K562 (cell line): Measurements from ENCODE around the gene LMX1B. TPM values are rescaled to one million over a fixed set of nuclear protein-coding genes. Genes with fewer than 3 reads are reported as not detected.

Experiments used
- ATAC-seq: fragments of 200-7000 bp; cut with Tn5 transposase; 3 replicates; pipeline ENCODE4 v1.9.1; 2020; ENCODE audit warnings: moderate library complexity
- BruUV-seq: library from RNA; stranded (reverse); fragments of 400-500 nt; replicated peaks from 2 replicates; lab custom pipeline; 2021; lab: Mats Ljungman, UMichigan
- CTCF ChIA-PET: fragments of 300-600 bp; formaldehyde crosslinking; extraction: SDS; loops from one replicate; lab custom pipeline; 2021; ENCODE audit warnings: low intra/inter-chr PET ratio; lab: Yijun Ruan, JAX
- POLR2A ChIA-PET: fragments of 300-600, 350-650 bp; sonication (Branson Sonifier 250); formaldehyde crosslinking; extraction: SDS; loops from one replicate; lab custom pipeline; 2021; ENCODE audit warnings: antibody characterized with exemption, inconsistent platforms; lab: Yijun Ruan, JAX
- DNase-seq, 4 experiments: peaks; one replicate each; pipeline versions ENCODE4 v3.0.0 to v3.0.0-alpha.2; 2011 to 2018; ENCODE audit warnings: low spot score in 3 of 4, mixed read lengths in 3 of 4; ENCODE audit errors: extremely low read depth in 1 of 4
- FAIRE-seq: peaks from 2 replicates; lab custom pipeline; 2011; peaks lifted over from hg19 to GRCh38; lab: Jason Lieb, UNC
- H2AFZ ChIP-seq: 2 replicates; pipeline ENCODE4 v1.6.0; 2011; ENCODE audit warnings: low read depth, low read length, control low read depth, inconsistent platforms
- H3K27ac ChIP-seq: fragments of 200-600 bp; 3 replicates; pipeline ENCODE4 v1.8.0; 2011; ENCODE audit warnings: low read depth, mild to moderate bottlenecking, control low read depth, inconsistent platforms, low read length, moderate library complexity, mixed read lengths; ENCODE audit errors: extremely low read depth
- H3K27me3 ChIP-seq, 2 experiments: fragments of 300-600 bp in 1 of 2; 2 replicates in 1 of 2; 3 replicates in 1 of 2; pipeline versions ENCODE4 v1.6.0 to v1.8.0; 2011; ENCODE audit warnings: inconsistent platforms in 2 of 2, low read length in 2 of 2, mild to moderate bottlenecking in 1 of 2, mixed read lengths in 1 of 2, moderate library complexity in 1 of 2; ENCODE audit not compliant: control insufficient read depth in 2 of 2, insufficient read depth in 2 of 2
- H3K36me3 ChIP-seq: fragments of 300-600 bp; 3 replicates; pipeline ENCODE4 v1.8.0; 2011; ENCODE audit warnings: mild to moderate bottlenecking, low read length, inconsistent platforms; ENCODE audit not compliant: control insufficient read depth, insufficient read depth
- H3K4me1 ChIP-seq, 2 experiments: fragments of 200-600 bp in 1 of 2; replicated peaks in 1 of 2; 2 replicates in 1 of 2; 3 replicates in 1 of 2; pipeline versions ENCODE4 v1.5.1 to v1.8.0; 2011; ENCODE audit warnings: inconsistent platforms in 2 of 2, low read length in 2 of 2, mild to moderate bottlenecking in 1 of 2, mixed read lengths in 1 of 2, moderate library complexity in 1 of 2; ENCODE audit not compliant: control insufficient read depth in 2 of 2, insufficient read depth in 2 of 2
- H3K4me2 ChIP-seq: 2 replicates; pipeline ENCODE4 v1.6.1; 2011; ENCODE audit warnings: low read length, control low read depth, inconsistent platforms, mixed read lengths; ENCODE audit not compliant: insufficient read depth
- H3K4me3 ChIP-seq: fragments of 200-600 bp; sonication (generic), shearing (Covaris generic); 2 replicates; pipeline ENCODE4 v1.5.1; 2016; ENCODE audit warnings: control low read depth, inconsistent platforms
- H3K79me2 ChIP-seq: fragments of 200-600 bp; 3 replicates; pipeline ENCODE4 v1.8.0; 2011; ENCODE audit warnings: low read length, inconsistent platforms; ENCODE audit not compliant: control insufficient read depth, insufficient read depth
- H3K9ac ChIP-seq, 2 experiments: 2 replicates each; pipeline versions ENCODE4 v1.6.0 to v1.6.1; 2011; ENCODE audit warnings: low read depth in 2 of 2, low read length in 2 of 2, control low read depth in 1 of 2, inconsistent platforms in 1 of 2, mild to moderate bottlenecking in 1 of 2, mixed read lengths in 1 of 2; ENCODE audit not compliant: insufficient read depth in 1 of 2
- H3K9me1 ChIP-seq: one replicate; pipeline ENCODE4 v1.6.0; 2011; ENCODE audit warnings: inconsistent platforms, mild to moderate bottlenecking, low read length, moderate library complexity; ENCODE audit not compliant: control insufficient read depth, insufficient read depth
- H3K9me3 ChIP-seq: replicated peaks from 2 replicates; pipeline ENCODE4 v1.5.1; 2011; ENCODE audit warnings: low read depth, low read length, inconsistent platforms; ENCODE audit not compliant: control insufficient read depth, insufficient read depth
- H4K20me1 ChIP-seq: replicated peaks from 2 replicates; pipeline ENCODE4 v1.6.1; 2011; ENCODE audit warnings: low read length, inconsistent platforms, mixed read lengths; ENCODE audit not compliant: control insufficient read depth, insufficient read depth
- SAFB ChIP-seq: fragments of 200-400 bp; formaldehyde crosslinking; IDR thresholded peaks from 2 replicates; pipeline ENCODE4 v1.6.1; 2017; ENCODE audit warnings: low read depth, low read length, borderline replicate concordance
- SAFB2 ChIP-seq: fragments of 200-400 bp; formaldehyde crosslinking; IDR thresholded peaks from 2 replicates; pipeline ENCODE4 v1.6.1; 2018; ENCODE audit warnings: borderline replicate concordance, low read length, low read depth, moderate library complexity; ENCODE audit not compliant: severe bottlenecking
- ZNF561 ChIP-seq: fragments of 450-650 bp; formaldehyde crosslinking; conservative IDR thresholded peaks from 2 replicates; pipeline ENCODE4 v1.4.0; 2020; ENCODE audit warnings: mild to moderate bottlenecking, moderate library complexity
- WGBS: fragments of 100-300 bp; shearing (Covaris generic); methylation state at CpG from one replicate; pipeline ENCODE4 v1.1.6; 2016; ENCODE audit warnings: low coverage, mixed read lengths; ENCODE audit not compliant: insufficient coverage; ENCODE audit errors: missing lambda C conversion rate; 5-methylcytosine and 5-hydroxymethylcytosine counted together
- in situ Hi-C: fragments of 300-500 bp; cut with MboI; formaldehyde crosslinking; loops from 4 replicates; pipeline ENCODE4 v1.15.0; 2018; ENCODE audit warnings: inconsistent platforms, mixed read lengths
- intact Hi-C: fragments of 100-400 bp; cut with micrococcal nuclease; formaldehyde crosslinking; loops from 2 replicates; pipeline ENCODE4 v1.14.2; 2022
- polyA plus RNA-seq, 8 experiments: library from polyadenylated mRNA; depleted of rRNA in 4 of 8; stranded (reverse) in 5 of 8; unstranded in 3 of 8; fragments of >200 nt; fragmentation: Nextera tagmentation in 2 of 8; fragmentation: Illumina TruSeq in 1 of 8; extraction: Ambion mirVana in 2 of 8; extraction: Trizol in 1 of 8; gene quantifications; 2 replicates each; pipeline versions ENCODE4 v1.2.1 to v1.2.3, GENCODE V29; 2011 to 2014; ENCODE audit warnings: inconsistent platforms in 1 of 8, missing spikeins in 1 of 8
- total RNA-seq, 7 experiments: library from RNA; depleted of rRNA in 6 of 7; stranded (reverse); fragments of >200 nt in 6 of 7; fragmentation: Illumina TruSeq in 2 of 7; extraction: Trizol in 2 of 7; gene quantifications; 2 replicates each; pipeline versions ENCODE4 v1.2.1 to v1.2.3, GENCODE V29; 2011 to 2021; ENCODE audit warnings: low replicate concordance in 1 of 7
- TF ChIP-seq, protein P1 (sequence below): fragments of 250-450 bp; sonication (Bioruptor Pico); IDR thresholded peaks from 2 replicates; pipeline ENCODE4 v1.4.0; 2020; ENCODE audit warnings: mild to moderate bottlenecking, moderate library complexity

The LMX1B gene
- total and polyA plus RNA-seq, 9 of the 15 experiments (the other 6 are each of a cell fraction or from before 2014, with no cell fraction given) = not detected

DNA sequence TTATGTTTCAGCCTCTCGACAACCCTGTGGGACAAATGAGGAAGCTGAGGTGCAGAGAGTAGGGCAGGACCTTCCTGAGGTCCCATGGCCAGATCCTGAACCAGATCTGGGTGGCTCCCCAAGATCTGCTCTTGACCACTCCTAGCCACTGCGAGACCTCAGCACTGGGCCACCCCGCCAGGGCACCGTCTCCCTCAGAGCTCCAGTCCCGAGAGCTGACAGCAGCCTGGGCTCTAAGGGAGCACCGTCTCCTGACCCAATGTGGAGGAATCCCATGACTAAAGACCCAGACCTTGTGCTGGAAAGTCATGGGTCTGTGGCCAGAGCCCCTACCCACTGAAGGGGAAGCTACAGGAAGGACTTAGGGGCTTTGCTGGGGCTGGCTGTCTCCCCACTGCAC is 4.5 kb upstream of the LMX1B start (continued):
- TF ChIP-seq SAFB (no peak), ZNF561 (CRISPR knock-in tag) (no peak), SAFB2 (no peak)

DNA sequence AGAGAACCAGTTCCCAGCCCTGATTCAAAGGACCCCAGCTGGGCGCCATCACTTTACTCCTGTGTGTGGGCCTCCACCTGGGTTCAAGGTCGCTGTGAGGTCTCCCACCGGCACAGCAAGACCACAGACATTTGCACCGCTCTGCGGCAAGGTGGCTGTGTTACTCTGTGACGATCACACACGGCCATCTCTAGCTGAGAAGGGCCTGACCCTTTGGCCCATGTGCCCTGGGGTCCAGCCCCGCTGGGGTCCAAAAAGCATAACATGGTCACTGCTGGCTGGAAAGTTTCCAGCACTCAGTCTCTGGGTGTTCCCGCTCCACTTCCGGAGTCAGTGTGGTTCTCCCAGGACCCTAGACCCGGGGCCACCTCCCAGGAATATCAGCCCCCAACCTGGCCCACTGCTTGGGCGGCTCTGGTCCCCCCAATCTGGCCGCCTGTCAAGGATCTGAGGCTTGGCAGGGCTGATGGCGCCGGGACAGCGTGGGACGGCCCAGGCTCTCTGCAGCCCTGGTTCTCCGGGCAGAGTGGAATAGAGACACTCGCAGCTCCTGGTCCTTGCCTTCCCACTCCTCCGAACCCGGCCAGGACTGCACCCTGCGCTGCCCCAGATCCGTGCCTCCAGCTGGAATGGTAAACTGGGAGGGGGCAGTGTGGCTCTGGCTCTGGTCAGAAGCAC is 3.9 kb upstream of the LMX1B start:
- H3K9me3 ChIP-seq = no peaks in the 10 kb centered on the region
- BruUV-seq = no TSS peak
- 2% methylated on average over 22 of the region's 23 CpGs for WGBS
- H3K4me2 ChIP-seq = no peak overlapping the region
- H3K36me3 ChIP-seq = no peaks in the 10 kb centered on the region
- H3K9me1 ChIP-seq = no peaks in the 10 kb centered on the region
- intact Hi-C loops (loop anchor here (2.0 to 5.0 kb wide), 2 partner anchors 82 to 171 kb away; no protein-coding TSS in a partner anchor), in situ Hi-C loops (loop anchor here (5.0 kb wide), 2 partner anchors 82 to 172 kb away; no protein-coding TSS in a partner anchor)
- no peak overlapping the region for H3K4me3 ChIP-seq
- H3K9ac ChIP-seq = no peak overlapping the region
- no peaks in the 10 kb centered on the region for H3K79me2 ChIP-seq
- peaks cover 0 to 27% of the 10 kb centered on the region in 2 experiments; a peak in 1 of 5 replicates for H3K4me1 ChIP-seq
- H3K27ac ChIP-seq = no peak overlapping the region
- no peak for DNase-seq
- FAIRE-seq = no peak
- H2AFZ ChIP-seq = no peak overlapping the region
- CTCF ChIA-PET = interaction anchor here (4.2 kb wide), 1 partner anchor 172 kb away, joined by 15 read pairs; no protein-coding TSS in a partner anchor
- TF ChIP-seq, protein P1, sequence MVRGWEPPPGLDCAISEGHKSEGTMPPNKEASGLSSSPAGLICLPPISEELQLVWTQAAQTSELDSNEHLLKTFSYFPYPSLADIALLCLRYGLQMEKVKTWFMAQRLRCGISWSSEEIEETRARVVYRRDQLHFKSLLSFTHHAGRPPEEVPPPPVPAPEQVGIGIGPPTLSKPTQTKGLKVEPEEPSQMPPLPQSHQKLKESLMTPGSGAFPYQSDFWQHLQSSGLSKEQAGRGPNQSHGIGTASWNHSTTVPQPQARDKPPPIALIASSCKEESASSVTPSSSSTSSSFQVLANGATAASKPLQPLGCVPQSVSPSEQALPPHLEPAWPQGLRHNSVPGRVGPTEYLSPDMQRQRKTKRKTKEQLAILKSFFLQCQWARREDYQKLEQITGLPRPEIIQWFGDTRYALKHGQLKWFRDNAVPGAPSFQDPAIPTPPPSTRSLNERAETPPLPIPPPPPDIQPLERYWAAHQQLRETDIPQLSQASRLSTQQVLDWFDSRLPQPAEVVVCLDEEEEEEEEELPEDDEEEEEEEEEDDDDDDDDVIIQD (CRISPR knock-in tag) = no peak
- TF ChIP-seq, all 486 proteins: peak for 0
- no peak for ATAC-seq
- POLR2A ChIA-PET = interaction anchor here (0.6 kb wide), 2 partner anchors 195 to 903 kb away, joined by 3 read pairs; partner anchors contain the start of genes MAPKAP1 and ZBTB43
- Histone ChIP-seq H4K20me1 (peaks cover 13% of the 10 kb centered on the region), H3K27me3 (peaks cover 9 to 61% of the 10 kb centered on the region in 2 experiments; a peak in 4 of 5 replicates)
